HCT116 (cell line): ENCODE measurements around the gene FOXO3. TPM values are rescaled to one million over a fixed set of nuclear protein-coding genes. Genes with fewer than 3 reads are reported as not detected.

Source experiments
- ATAC-seq: fragments of 200-7000 bp; cut with Tn5 transposase; 2 replicates; pipeline ENCODE4 v1.9.1; 2020; ENCODE audit warnings: mild to moderate bottlenecking, moderate library complexity
- BruUV-seq: library from RNA; stranded (reverse); fragments of 400-500 nt; replicated peaks from 2 replicates; lab custom pipeline; 2021; lab: Mats Ljungman, UMichigan
- CTCF ChIA-PET: fragments of 300-600 bp; sonication (Branson Sonifier 250); formaldehyde crosslinking; loops from one replicate; lab custom pipeline; 2021; ENCODE audit warnings: antibody characterized with exemption; lab: Charles Lee
- POLR2A ChIA-PET: fragments of 300-600, 350-600 bp; sonication (Branson Sonifier 250); formaldehyde crosslinking; loops from one replicate; lab custom pipeline; 2021; ENCODE audit warnings: antibody characterized with exemption; lab: Charles Lee
- RAD21 ChIA-PET, 2 experiments: fragments of 300-600 bp; sonication (Branson Sonifier 250); formaldehyde crosslinking; loops; one replicate each; lab custom pipeline; 2023; ENCODE audit warnings: low total read pairs in 2 of 2; ENCODE audit not compliant: uncharacterized antibody in 2 of 2, unreplicated experiment in 2 of 2, low non-redundant PET in 1 of 2; lab: Charles Lee
- DNase-seq: peaks from one replicate; pipeline ENCODE4 v3.0.0-alpha.2; 2010; ENCODE audit warnings: low read depth, low spot score
- H2AFZ ChIP-seq: fragments of 200-600 bp; shearing (Covaris generic), sonication (generic); 2 replicates; pipeline ENCODE4 v1.6.1; 2017; ENCODE audit warnings: low read depth, mixed run types, mixed read lengths, antibody characterized with exemption, low read length; ENCODE audit not compliant: poor library complexity, severe bottlenecking
- H3K27ac ChIP-seq: 2 replicates; pipeline ENCODE4 v1.5.1; 2012; ENCODE audit warnings: low read depth, low read length
- H3K27me3 ChIP-seq: fragments of 200-600 bp; sonication (generic); 2 replicates; pipeline ENCODE4 v1.6.1; 2016; ENCODE audit warnings: mixed run types, low read length, mixed read lengths; ENCODE audit not compliant: insufficient read depth
- H3K36me3 ChIP-seq, 2 experiments: fragments of 200-500 bp in 1 of 2; fragments of 200-600 bp in 1 of 2; sonication (Bioruptor generic) in 1 of 2; sonication (generic) in 1 of 2; 2 replicates each; pipeline versions ENCODE4 v1.5.1 to v1.6.1; 2014 to 2016; ENCODE audit warnings: low read length in 2 of 2, inconsistent platforms in 1 of 2, mixed read lengths in 1 of 2, mixed run types in 1 of 2; ENCODE audit not compliant: insufficient read depth in 2 of 2, control insufficient read depth in 1 of 2
- H3K4me1 ChIP-seq, 2 experiments: fragments of 200-600 bp in 1 of 2; sonication (generic) in 1 of 2; 2 replicates each; pipeline versions ENCODE4 v1.5.1 to v1.6.1; 2012 to 2017; ENCODE audit warnings: low read length in 2 of 2, inconsistent platforms in 1 of 2, mild to moderate bottlenecking in 1 of 2, mixed read lengths in 1 of 2, mixed run types in 1 of 2, moderate library complexity in 1 of 2; ENCODE audit not compliant: insufficient read depth in 2 of 2, control insufficient read depth in 1 of 2
- H3K4me2 ChIP-seq: fragments of 200-600 bp; sonication (generic); 2 replicates; pipeline ENCODE4 v1.6.1; 2017; ENCODE audit warnings: mixed run types, low read length, mixed read lengths
- H3K4me3 ChIP-seq, 2 experiments: fragments of 200-600 bp in 1 of 2; sonication (generic) in 1 of 2; replicated peaks in 1 of 2; 2 replicates each; pipeline ENCODE4 v1.5.1; 2011 to 2016; ENCODE audit warnings: low read length in 2 of 2, control low read depth in 1 of 2, low read depth in 1 of 2, mild to moderate bottlenecking in 1 of 2, mixed read lengths in 1 of 2, mixed run types in 1 of 2
- H3K79me2 ChIP-seq: fragments of 200-600 bp; sonication (generic); 2 replicates; pipeline ENCODE4 v1.6.1; 2017; ENCODE audit warnings: mild to moderate bottlenecking, mixed run types, low read length, moderate library complexity, mixed read lengths; ENCODE audit not compliant: insufficient read depth
- H3K9ac ChIP-seq: fragments of 200-600 bp; sonication (generic); 2 replicates; pipeline ENCODE4 v1.6.1; 2016; ENCODE audit warnings: low read length, mixed read lengths
- H3K9me2 ChIP-seq: fragments of 200-600 bp; sonication (generic), shearing (Covaris generic); 2 replicates; pipeline ENCODE4 v1.6.1; 2017; ENCODE audit warnings: mixed run types, mild to moderate bottlenecking, moderate library complexity; ENCODE audit not compliant: insufficient read depth
- H3K9me3 ChIP-seq, 2 experiments: fragments of 200-500 bp in 1 of 2; fragments of 200-600 bp in 1 of 2; sonication (Bioruptor generic) in 1 of 2; sonication (generic) in 1 of 2; 2 replicates each; pipeline ENCODE4 v1.6.1; 2014 to 2017; ENCODE audit warnings: low read length in 2 of 2, mixed read lengths in 2 of 2, inconsistent platforms in 1 of 2, low read depth in 1 of 2, mild to moderate bottlenecking in 1 of 2, mixed run types in 1 of 2, moderate library complexity in 1 of 2; ENCODE audit not compliant: control insufficient read depth in 1 of 2, insufficient read depth in 1 of 2
- H4K20me1 ChIP-seq: fragments of 200-600 bp; sonication (generic), shearing (Covaris generic); 2 replicates; pipeline ENCODE4 v1.6.1; 2017; ENCODE audit warnings: mixed run types, mild to moderate bottlenecking, moderate library complexity; ENCODE audit not compliant: insufficient read depth
- FOSL1 ChIP-seq: IDR thresholded peaks from 2 replicates; pipeline ENCODE4 v1.6.1; 2012; ENCODE audit warnings: low read depth
- JUND ChIP-seq: IDR thresholded peaks from 2 replicates; pipeline ENCODE4 v1.6.1; 2012
- YY1 ChIP-seq: IDR thresholded peaks from 2 replicates; pipeline ENCODE4 v1.6.1; 2011; ENCODE audit warnings: low read length, low read depth, moderate library complexity, mild to moderate bottlenecking; ENCODE audit not compliant: insufficient replicate concordance; ENCODE audit errors: extremely low read depth
- intact Hi-C: fragments of 100-400 bp; cut with micrococcal nuclease; formaldehyde crosslinking; loops from 2 replicates; pipeline ENCODE4 v1.10.0; 2022
- total RNA-seq: library from RNA; stranded (reverse); gene quantifications from one replicate; pipeline ENCODE4 v1.2.1, GENCODE V29; 2021; ENCODE audit not compliant: unreplicated experiment
- TF ChIP-seq, protein P1 (sequence below): IDR thresholded peaks from 2 replicates; pipeline ENCODE4 v1.6.1; 2012; ENCODE audit warnings: low read depth
- TF ChIP-seq, protein P2 (sequence below): IDR thresholded peaks from 2 replicates; pipeline ENCODE4 v1.6.1; 2012

The FOXO3 gene
- total RNA-seq, 1 experiment from 2014 or later = 40.0 TPM

DNA sequence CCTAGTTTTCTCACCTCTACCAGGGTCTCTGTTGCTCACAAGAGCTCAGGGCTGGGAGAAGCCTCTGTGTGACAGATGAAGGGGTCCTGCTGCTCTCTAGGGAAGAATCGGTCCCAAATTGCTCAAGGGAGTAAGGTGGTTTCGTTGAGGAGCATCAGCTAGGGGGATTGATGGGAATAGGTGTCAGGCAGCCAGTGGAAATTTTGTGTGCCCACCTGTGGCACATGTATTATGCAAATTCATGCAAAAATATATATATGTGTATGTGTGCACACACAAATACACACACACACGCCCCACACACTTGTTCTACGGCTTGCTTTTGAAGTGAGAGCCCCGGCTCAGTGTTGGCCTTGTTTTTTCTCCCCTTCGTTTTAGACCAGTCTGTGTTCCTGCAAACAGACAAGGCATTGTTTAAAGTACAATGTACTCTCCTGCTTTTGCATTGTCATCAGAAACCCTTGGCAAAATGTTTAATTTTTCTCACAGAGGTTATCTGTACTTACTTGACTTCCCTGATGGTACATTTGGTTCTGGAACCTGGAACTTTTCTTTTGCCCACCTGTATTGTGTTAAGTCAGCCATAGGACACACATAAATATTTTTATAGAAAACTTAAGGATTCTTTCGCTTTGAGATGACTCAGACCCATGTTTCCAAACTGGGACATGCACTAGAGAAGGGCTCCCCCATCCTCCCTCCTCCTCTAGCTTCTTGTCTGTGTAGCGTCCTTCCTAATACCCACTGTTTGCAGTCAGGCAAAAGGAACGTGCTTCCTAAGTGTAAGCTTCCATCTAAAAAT is 26.7 kb downstream of the FOXO3 start:
- no peak for DNase-seq
- intact Hi-C loops = no loop called here
- ChIA-PET CTCF (no interaction called here), POLR2A (interaction anchor here (1.0 kb wide), 1 partner anchor 24 kb away, joined by 3 read pairs; no protein-coding TSS in a partner anchor), RAD21 (no interaction called here)
- peaks cover 10% of the 10 kb centered on the region; the same call in 1 of the 2 replicates for H4K20me1 ChIP-seq
- TF ChIP-seq, protein P1, sequence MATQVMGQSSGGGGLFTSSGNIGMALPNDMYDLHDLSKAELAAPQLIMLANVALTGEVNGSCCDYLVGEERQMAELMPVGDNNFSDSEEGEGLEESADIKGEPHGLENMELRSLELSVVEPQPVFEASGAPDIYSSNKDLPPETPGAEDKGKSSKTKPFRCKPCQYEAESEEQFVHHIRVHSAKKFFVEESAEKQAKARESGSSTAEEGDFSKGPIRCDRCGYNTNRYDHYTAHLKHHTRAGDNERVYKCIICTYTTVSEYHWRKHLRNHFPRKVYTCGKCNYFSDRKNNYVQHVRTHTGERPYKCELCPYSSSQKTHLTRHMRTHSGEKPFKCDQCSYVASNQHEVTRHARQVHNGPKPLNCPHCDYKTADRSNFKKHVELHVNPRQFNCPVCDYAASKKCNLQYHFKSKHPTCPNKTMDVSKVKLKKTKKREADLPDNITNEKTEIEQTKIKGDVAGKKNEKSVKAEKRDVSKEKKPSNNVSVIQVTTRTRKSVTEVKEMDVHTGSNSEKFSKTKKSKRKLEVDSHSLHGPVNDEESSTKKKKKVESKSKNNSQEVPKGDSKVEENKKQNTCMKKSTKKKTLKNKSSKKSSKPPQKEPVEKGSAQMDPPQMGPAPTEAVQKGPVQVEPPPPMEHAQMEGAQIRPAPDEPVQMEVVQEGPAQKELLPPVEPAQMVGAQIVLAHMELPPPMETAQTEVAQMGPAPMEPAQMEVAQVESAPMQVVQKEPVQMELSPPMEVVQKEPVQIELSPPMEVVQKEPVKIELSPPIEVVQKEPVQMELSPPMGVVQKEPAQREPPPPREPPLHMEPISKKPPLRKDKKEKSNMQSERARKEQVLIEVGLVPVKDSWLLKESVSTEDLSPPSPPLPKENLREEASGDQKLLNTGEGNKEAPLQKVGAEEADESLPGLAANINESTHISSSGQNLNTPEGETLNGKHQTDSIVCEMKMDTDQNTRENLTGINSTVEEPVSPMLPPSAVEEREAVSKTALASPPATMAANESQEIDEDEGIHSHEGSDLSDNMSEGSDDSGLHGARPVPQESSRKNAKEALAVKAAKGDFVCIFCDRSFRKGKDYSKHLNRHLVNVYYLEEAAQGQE = no peak
- TF ChIP-seq YY1 (no peak), JUND (0 out of 2 replicates have a peak, but pooled peaks have one; percentile 31), FOSL1 (peak; percentile 36; the same call in 1 of the 2 replicates)
- TF ChIP-seq, protein P2, sequence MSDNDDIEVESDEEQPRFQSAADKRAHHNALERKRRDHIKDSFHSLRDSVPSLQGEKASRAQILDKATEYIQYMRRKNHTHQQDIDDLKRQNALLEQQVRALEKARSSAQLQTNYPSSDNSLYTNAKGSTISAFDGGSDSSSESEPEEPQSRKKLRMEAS = 0 out of 2 replicates have a peak, but pooled peaks have one; percentile 22
- no peak overlapping the region for H2AFZ ChIP-seq
- no peaks in the 10 kb centered on the region for H3K36me3 ChIP-seq
- peak overlapping the region; percentile 18; the same call in 1 of the 2 replicates for H3K9ac ChIP-seq
- peaks cover 34 to 56% of the 10 kb centered on the region in 2 experiments for H3K4me1 ChIP-seq
- no peaks in the 10 kb centered on the region for H3K9me2 ChIP-seq
- no peaks in the 10 kb centered on the region for H3K9me3 ChIP-seq
- no peak overlapping the region for H3K27ac ChIP-seq
- ATAC-seq = peak; percentile 67
- BruUV-seq = no TSS peak
- peaks cover 95% of the 10 kb centered on the region for H3K79me2 ChIP-seq
- no peaks in the 10 kb centered on the region for H3K27me3 ChIP-seq
- peak overlapping the region; percentile 48 for H3K4me2 ChIP-seq
- H3K4me3 ChIP-seq = no peak overlapping the region
